Measurements from ENCODE around the gene MDN1.

- TF ChIP-seq CTCF (IDR thresholded peaks at IDR 0.05; ENCODE audit: poor library complexity) (no peak), EZH2 (IDR thresholded peaks at IDR 0.05; ENCODE audit: borderline replicate concordance) (no peak), EZH2phosphoT487 (IDR thresholded peaks at IDR 0.05; ENCODE audit: low read depth, severe bottlenecking, unreplicated experiment) (no peak)
Measured at GRCh38 chr6:89618026-89618425, 201.6 kb downstream of the MDN1 start.

Measured in hepatocyte (in vitro differentiated cells).